G401 (cell line): Measurements from ENCODE around the gene FBXW11. TPM values are rescaled to one million over a fixed set of nuclear protein-coding genes. Genes with fewer than 3 reads are reported as not detected.

Source experiments
- DNase-seq: peaks from one replicate; pipeline ENCODE4 v3.0.0-alpha.2; 2015; ENCODE audit warnings: low spot score
- in situ Hi-C: cut with HindIII; loops from 2 replicates; pipeline ENCODE4 v1.10.0; 2016; ENCODE audit warnings: low sequenced_read_pairs, mixed read lengths
- total RNA-seq: library from RNA; depleted of rRNA; stranded (reverse); fragments of >200 nt; shearing (Covaris generic); gene quantifications from 2 replicates; pipeline ENCODE4 v1.2.3, GENCODE V29; 2014; rRNA removed

The FBXW11 gene
- total RNA-seq, 1 experiment from 2014 or later: 68.7 TPM

GRCh38 chr5:171839112-171839511 is 167.3 kb downstream of the FBXW11 start:
- in situ Hi-C loops: no loop called here
- no peak for DNase-seq

DNA sequence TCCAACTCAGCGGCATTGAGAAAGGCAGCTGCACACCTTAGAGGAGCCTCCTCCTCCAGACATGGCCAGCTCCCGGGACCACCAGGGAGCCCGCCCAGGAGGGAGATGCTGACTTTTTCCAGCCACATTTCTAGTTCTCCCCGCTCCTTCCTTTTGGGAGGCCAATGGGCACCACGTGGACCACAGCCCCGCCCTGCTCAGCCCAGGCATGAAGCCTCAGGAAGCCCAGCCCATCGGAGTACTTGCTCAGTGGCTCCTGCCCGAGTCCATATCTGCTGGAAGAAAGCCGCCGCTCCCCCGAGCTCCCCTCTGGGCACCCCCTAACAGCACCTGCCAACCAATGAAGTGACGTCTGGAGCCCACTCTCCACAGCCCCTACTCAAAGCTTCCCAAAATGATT is 168.4 kb downstream of the FBXW11 start:
- in situ Hi-C loops: no loop called here
- DNase-seq: no peak

DNA sequence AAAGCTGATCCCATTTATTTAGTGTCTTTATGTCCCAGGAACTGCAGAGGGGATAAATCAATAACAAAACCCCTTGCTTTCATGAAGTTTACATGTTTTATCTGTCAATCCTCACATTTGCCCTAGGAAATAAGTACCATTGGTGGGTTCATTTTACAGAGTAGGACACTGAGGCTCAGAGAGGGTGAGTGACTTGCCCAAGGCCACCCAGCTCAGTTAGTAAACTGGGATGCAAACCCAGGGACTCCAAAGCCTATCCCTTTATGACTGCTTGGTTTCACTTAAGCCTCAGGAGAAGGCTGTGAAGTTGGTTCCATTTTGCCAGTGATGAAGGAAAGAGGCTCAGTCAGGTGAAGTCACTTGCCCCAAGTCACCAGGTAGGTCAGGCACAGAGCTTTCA is 168.9 kb downstream of the FBXW11 start:
- DNase-seq: no peak
- in situ Hi-C loops: no loop called here

DNA sequence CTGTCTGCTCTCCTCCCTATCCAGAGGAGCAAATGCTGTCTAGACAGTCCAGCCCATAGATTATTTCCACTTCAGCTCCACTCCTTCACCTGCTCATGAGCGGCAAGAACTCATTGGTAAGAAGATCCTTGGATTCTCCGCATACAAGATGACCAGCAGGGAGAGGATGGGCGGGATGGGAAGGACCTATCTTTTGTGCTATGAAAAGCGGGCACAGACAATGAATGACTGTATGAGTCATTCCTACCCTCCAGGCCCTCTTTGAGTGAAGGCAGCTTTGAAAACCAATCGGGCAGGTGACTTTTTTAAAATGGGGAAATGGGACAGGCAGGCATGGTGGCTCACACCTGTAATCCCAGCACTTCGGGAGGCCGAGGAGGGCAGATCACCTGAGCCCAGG is 171.4 kb downstream of the FBXW11 start:
- in situ Hi-C loops: no loop called here
- no peak for DNase-seq

- in situ Hi-C loops: no loop called here
- no peak for DNase-seq
Observed at GRCh38 chr5:171834461-171834860, 172.0 kb downstream of the FBXW11 start.

GRCh38 chr5:171832775-171833174 is 173.7 kb downstream of the FBXW11 start:
- no peak for DNase-seq
- in situ Hi-C loops: no loop called here

- DNase-seq: no peak
- in situ Hi-C loops: no loop called here
Observed at GRCh38 chr5:171830686-171831085, 175.8 kb downstream of the FBXW11 start.

DNA sequence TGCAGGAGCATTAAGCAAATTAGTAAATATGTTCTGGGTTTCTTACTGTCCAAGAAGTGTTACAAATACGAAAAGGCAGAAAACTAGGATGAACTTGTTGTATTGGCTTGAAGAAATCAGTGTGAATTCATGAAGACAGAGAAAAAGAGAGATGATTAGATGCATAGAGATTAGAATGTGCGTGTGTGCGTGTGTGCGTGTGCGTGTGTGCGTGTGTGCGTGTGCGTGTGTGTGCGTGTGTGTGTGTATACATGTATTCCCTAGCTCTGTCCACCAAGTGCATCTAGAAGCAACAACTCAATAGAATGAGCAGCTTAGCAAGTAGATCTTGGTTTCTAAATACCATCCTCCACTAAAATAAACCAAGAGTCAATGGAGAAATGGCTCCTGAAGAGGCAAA is 179.3 kb downstream of the FBXW11 start:
- in situ Hi-C loops: no loop called here
- DNase-seq: no peak

DNA sequence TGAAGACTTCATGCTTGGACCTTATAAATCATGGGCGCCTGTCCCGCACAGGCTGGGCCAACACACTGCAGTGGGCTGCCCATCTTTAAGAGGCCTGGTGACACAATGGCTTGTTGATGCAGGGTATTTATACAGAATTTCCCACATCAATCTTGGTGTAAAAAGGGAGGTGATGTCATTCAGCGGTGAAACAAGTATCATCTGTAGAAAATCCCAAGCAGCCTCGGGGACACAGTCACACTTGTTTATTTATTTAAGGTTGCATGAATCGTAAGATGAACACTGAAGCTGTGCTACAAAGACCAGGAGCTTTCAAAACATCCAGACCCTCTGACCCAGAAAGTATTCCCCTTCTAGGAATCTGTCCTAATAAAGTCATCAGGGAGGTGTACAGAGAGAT is 180.3 kb downstream of the FBXW11 start:
- DNase-seq: no peak
- in situ Hi-C loops: no loop called here

- DNase-seq: no peak
- in situ Hi-C loops: no loop called here
Observed at GRCh38 chr5:171825051-171825450, 181.4 kb downstream of the FBXW11 start.

GRCh38 chr5:171823269-171823668 is 183.2 kb downstream of the FBXW11 start:
- in situ Hi-C loops: no loop called here
- DNase-seq: no peak

GRCh38 chr5:171821286-171821685 is 185.2 kb downstream of the FBXW11 start:
- no peak for DNase-seq
- in situ Hi-C loops: no loop called here

GRCh38 chr5:171820561-171820960 is 185.9 kb downstream of the FBXW11 start:
- in situ Hi-C loops: no loop called here

GRCh38 chr5:171816666-171817065 is 189.8 kb downstream of the FBXW11 start:
- in situ Hi-C loops: no loop called here
- DNase-seq: no peak

More at GRCh38 chr5:171820561-171820960, 185.9 kb downstream of the FBXW11 start:
- no peak for DNase-seq

DNA sequence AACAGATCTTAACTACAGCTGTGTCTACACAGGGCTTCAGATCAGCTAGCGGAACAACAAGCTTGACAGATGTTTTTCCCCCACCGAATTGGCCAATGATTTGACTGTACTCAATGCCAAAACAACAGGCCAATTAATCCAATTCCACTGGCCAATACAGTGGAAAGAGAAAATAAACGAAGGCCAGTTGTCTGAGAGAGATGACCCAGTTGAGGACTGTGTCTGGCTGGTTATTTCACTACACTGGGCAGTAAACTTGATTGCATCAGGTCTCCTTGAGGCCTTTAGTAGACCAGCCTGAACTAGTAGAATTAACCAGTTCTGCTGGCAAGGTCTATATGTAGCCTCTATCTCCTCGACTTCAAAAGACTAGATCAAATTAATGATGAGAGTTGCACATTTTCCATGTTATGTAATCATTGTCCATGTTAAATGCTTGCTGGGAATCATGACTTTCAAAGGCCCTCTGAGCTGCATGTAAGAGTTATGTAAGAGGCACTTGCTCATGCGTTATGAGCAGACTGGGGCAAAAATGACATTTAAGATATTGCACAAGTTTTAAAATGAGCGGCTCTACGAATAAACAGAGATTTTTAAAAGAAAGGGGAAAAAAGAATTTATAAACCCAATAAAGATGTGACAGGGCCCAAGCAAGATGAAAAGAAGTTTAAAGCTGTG is 192.5 kb downstream of the FBXW11 start:
- in situ Hi-C loops: no loop called here
- no peak for DNase-seq

DNA sequence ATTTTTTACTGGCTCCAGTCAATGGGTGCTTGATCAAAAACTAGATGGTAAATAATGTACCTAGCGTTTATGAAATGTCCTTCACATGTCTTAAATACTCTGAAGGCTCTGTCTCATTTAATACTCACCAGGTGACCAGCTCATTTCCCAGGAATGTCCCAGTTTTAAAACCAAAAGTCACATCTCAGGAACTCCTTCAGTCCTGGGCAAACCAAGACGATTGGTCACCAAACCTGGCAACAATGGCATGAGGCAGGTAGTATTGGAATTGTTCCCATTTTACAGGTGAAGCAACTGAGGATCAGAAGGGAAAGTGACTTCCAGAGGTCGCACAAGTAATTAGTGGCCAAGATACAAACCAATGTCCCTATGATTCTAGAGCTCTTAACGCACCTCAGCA is 193.2 kb downstream of the FBXW11 start:
- in situ Hi-C loops: no loop called here
- no peak for DNase-seq

Other genes with a start within 250 kb of the FBXW11 start
- not detected in 2 replicates for gene SMIM23, start 220.8 kb downstream of the FBXW11 start, total RNA-seq
- 14.2 and 17.0 TPM in 2 replicates for gene STK10, start 181.6 kb upstream of the FBXW11 start, total RNA-seq
- not detected in 2 replicates for gene EFCAB9, start 187.5 kb upstream of the FBXW11 start, total RNA-seq